ENCODE results near the gene ATG16L1. TPM values are rescaled to one million over a fixed set of nuclear protein-coding genes. Genes with fewer than 3 reads are reported as not detected.

The ATG16L1 gene
- polyA plus RNA-seq, 3 donors: 3.3 to 22.9 (median 4.3) TPM

DNA sequence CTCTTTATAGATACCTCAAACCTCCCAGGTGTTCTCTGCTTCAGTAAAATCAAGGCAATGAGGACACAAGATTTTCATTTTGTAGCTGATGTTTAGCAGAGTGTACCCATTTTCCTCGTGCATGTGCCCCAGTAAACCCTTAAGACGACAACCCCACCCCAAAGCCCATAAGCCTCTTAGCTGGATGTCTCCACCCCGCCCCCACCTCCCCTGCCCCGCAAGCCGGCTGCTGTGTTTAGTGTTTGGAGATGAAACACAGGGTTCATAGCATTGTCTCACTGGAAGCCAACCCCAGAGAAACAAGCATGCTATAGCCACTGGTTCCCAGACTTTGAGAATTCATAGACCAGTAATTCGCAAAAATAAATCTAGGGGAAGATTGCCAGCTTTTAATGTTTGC, 50.3 kb downstream of the ATG16L1 start:
- no peak for DNase-seq
- no peaks in the 10 kb centered on the region for H3K9me3 Mint-ChIP-seq
- no peaks in the 10 kb centered on the region for H3K4me1 Mint-ChIP-seq
- no peak overlapping the region for H3K27ac Mint-ChIP-seq
- H3K4me2 ChIP-seq (replicated peaks; ENCODE audit: extremely low read depth, low read length, poor library complexity, severe bottlenecking): no peak overlapping the region
- no peak overlapping the region for H3K4me3 Mint-ChIP-seq
- no peak overlapping the region for H2AFZ ChIP-seq (ENCODE audit: insufficient read depth, low read depth, low read length, poor library complexity, severe bottlenecking)
- no CpG with 5 or more reads among the region's 6 CpGs for WGBS (ENCODE audit: insufficient coverage)
- H3K27ac ChIP-seq (ENCODE audit: low read depth in 1 of 2, low read length in 2 of 2): no peak overlapping the region
- no peak for TF ChIP-seq CTCF (IDR thresholded peaks at IDR 0.05)
- H3K4me3 ChIP-seq (replicated peaks in 1 of 3; ENCODE audit: low read depth in 2 of 3, low read length in 3 of 3): no peak overlapping the region
- H3K27me3 Mint-ChIP-seq (ENCODE audit: low read depth in 3 of 3): peaks cover 0 to 2% (median 0%) of the 10 kb centered on the region in 3 donors
- no peak overlapping the region for H3K9ac ChIP-seq (ENCODE audit: insufficient read depth, low read length, poor library complexity, severe bottlenecking)
- no peaks in the 10 kb centered on the region for H3K9me3 ChIP-seq (replicated peaks in 1 of 2; ENCODE audit: control insufficient read depth in 1 of 2, insufficient read depth in 1 of 2, low read length in 2 of 2)
- no peaks in the 10 kb centered on the region for H3K79me2 ChIP-seq (ENCODE audit: insufficient read depth, low read length)
- intact Hi-C loops (cut with micrococcal nuclease): no loop called here
- no peaks in the 10 kb centered on the region for H3K27me3 ChIP-seq (ENCODE audit: control insufficient read depth in 2 of 2, insufficient read depth in 2 of 2, low read length in 2 of 2)
- H3K4me1 ChIP-seq (ENCODE audit: control insufficient read depth in 1 of 2, insufficient read depth in 2 of 2, low read length in 2 of 2): no peaks in the 10 kb centered on the region
- peaks cover 0 to 3% of the 10 kb centered on the region in 2 donors for H3K36me3 Mint-ChIP-seq
- H3K36me3 ChIP-seq (replicated peaks in 1 of 2; ENCODE audit: control insufficient read depth in 1 of 2, insufficient read depth in 2 of 2, low read length in 2 of 2): no peaks in the 10 kb centered on the region
- no peaks in the 10 kb centered on the region for H4K20me1 ChIP-seq (ENCODE audit: insufficient read depth, low read length)

DNA sequence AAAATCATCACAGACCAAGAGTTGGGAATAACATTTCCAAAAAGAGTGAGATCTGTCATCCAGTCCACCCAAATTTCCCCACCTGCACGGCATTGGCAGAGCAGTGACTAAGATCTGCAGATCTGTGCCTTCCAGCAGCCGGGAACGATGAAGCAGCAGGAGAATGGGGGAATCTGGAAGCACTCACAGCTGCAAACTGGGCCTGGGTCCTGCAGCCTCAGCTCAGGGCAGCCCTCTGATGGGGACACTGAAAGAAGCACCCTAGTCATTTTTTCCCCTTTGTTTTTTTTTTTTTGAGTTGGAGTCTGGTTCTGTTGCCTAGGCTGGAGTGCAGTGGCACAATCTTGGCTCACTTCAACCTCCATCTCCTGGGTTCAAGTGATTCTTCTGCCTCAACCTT, 51.8 kb downstream of the ATG16L1 start:
- no peak overlapping the region for H3K4me3 Mint-ChIP-seq
- peak overlapping the region in 1 of 7 donors; percentile 61 for H3K27ac Mint-ChIP-seq
- H3K36me3 Mint-ChIP-seq: no peaks in the 10 kb centered on the region
- no peak overlapping the region for H3K27ac ChIP-seq (ENCODE audit: low read depth in 1 of 2, low read length in 2 of 2)
- no peaks in the 10 kb centered on the region for H4K20me1 ChIP-seq (ENCODE audit: insufficient read depth, low read length)
- no peak overlapping the region for H3K4me2 ChIP-seq (replicated peaks; ENCODE audit: extremely low read depth, low read length, poor library complexity, severe bottlenecking)
- 97% methylated on average over 3 of the region's 3 CpGs for WGBS (ENCODE audit: insufficient coverage)
- peaks cover 4% of the 10 kb centered on the region for H3K4me1 Mint-ChIP-seq
- no peak overlapping the region for H2AFZ ChIP-seq (ENCODE audit: insufficient read depth, low read depth, low read length, poor library complexity, severe bottlenecking)
- no peaks in the 10 kb centered on the region for H3K36me3 ChIP-seq (replicated peaks in 1 of 2; ENCODE audit: control insufficient read depth in 1 of 2, insufficient read depth in 2 of 2, low read length in 2 of 2)
- H3K27me3 Mint-ChIP-seq (ENCODE audit: low read depth in 3 of 3): peaks cover 2 to 4% (median 2%) of the 10 kb centered on the region in 3 donors
- no peaks in the 10 kb centered on the region for H3K9me3 ChIP-seq (replicated peaks in 1 of 2; ENCODE audit: control insufficient read depth in 1 of 2, insufficient read depth in 1 of 2, low read length in 2 of 2)
- no peak overlapping the region for H3K9ac ChIP-seq (ENCODE audit: insufficient read depth, low read length, poor library complexity, severe bottlenecking)
- no peaks in the 10 kb centered on the region for H3K27me3 ChIP-seq (ENCODE audit: control insufficient read depth in 2 of 2, insufficient read depth in 2 of 2, low read length in 2 of 2)
- no peak for TF ChIP-seq CTCF (IDR thresholded peaks at IDR 0.05)
- no peak for DNase-seq
- intact Hi-C loops (cut with micrococcal nuclease): no loop called here
- H3K4me1 ChIP-seq (ENCODE audit: control insufficient read depth in 1 of 2, insufficient read depth in 2 of 2, low read length in 2 of 2): no peaks in the 10 kb centered on the region
- no peak overlapping the region for H3K4me3 ChIP-seq (replicated peaks in 1 of 3; ENCODE audit: low read depth in 2 of 3, low read length in 3 of 3)
- H3K9me3 Mint-ChIP-seq: peaks cover 0 to 1% (median 0%) of the 10 kb centered on the region in 7 donors
- H3K79me2 ChIP-seq (ENCODE audit: insufficient read depth, low read length): no peaks in the 10 kb centered on the region

All from CD14-positive monocyte (primary cell).